ENCODE results near the gene DEGS2.

DEGS2 gene

GRCh38 chr14:100134586-100134985, 24.9 kb downstream of the DEGS2 start:
- no peak for TF ChIP-seq CTCF (IDR thresholded peaks at IDR 0.05; ENCODE audit: borderline replicate concordance, insufficient read depth, low read depth, low read length)
- no peak overlapping the region for H3K4me3 ChIP-seq (ENCODE audit: low read depth, low read length)

- TF ChIP-seq CTCF (IDR thresholded peaks at IDR 0.05; ENCODE audit: borderline replicate concordance, insufficient read depth, low read depth, low read length) = no peak
- no peak overlapping the region for H3K4me3 ChIP-seq (ENCODE audit: low read depth, low read length)
These were observed 26.4 kb downstream of the DEGS2 start for GRCh38 chr14:100132903-100133510.

GRCh38 chr14:100132161-100132902, 27.1 kb downstream of the DEGS2 start:
- no peak overlapping the region for H3K4me3 ChIP-seq (ENCODE audit: low read depth, low read length)
- TF ChIP-seq CTCF (IDR thresholded peaks at IDR 0.05; ENCODE audit: borderline replicate concordance, insufficient read depth, low read depth, low read length) = no peak

GRCh38 chr14:100131181-100131580, 28.3 kb downstream of the DEGS2 start:
- H3K4me3 ChIP-seq (ENCODE audit: low read depth, low read length) = no peak overlapping the region
- TF ChIP-seq CTCF (IDR thresholded peaks at IDR 0.05; ENCODE audit: borderline replicate concordance, insufficient read depth, low read depth, low read length) = no peak

GRCh38 chr14:100130521-100130920, 28.9 kb downstream of the DEGS2 start:
- TF ChIP-seq CTCF (IDR thresholded peaks at IDR 0.05; ENCODE audit: borderline replicate concordance, insufficient read depth, low read depth, low read length) = no peak
- H3K4me3 ChIP-seq (ENCODE audit: low read depth, low read length) = no peak overlapping the region

- no peak for TF ChIP-seq CTCF (IDR thresholded peaks at IDR 0.05; ENCODE audit: borderline replicate concordance, insufficient read depth, low read depth, low read length)
These were observed 30.3 kb downstream of the DEGS2 start for GRCh38 chr14:100129161-100129589.

GRCh38 chr14:100128688-100129087, 30.8 kb downstream of the DEGS2 start:
- no peak overlapping the region for H3K4me3 ChIP-seq (ENCODE audit: low read depth, low read length)
- no peak for TF ChIP-seq CTCF (IDR thresholded peaks at IDR 0.05; ENCODE audit: borderline replicate concordance, insufficient read depth, low read depth, low read length)

More at GRCh38 chr14:100129161-100129589, 30.3 kb downstream of the DEGS2 start:
- no peak overlapping the region for H3K4me3 ChIP-seq (ENCODE audit: low read depth, low read length)

Data from GM12875 (cell line).